Retinal pigment epithelial cell (primary cell): ENCODE measurements around the gene MARCO.

ENCODE experiments used
- DNase-seq: peaks from one replicate; pipeline ENCODE4 v3.0.0-alpha.2; 2010; ENCODE audit warnings: low read depth
- H3K4me3 ChIP-seq: 2 replicates; pipeline ENCODE4 v1.5.1; 2011; ENCODE audit warnings: mild to moderate bottlenecking, low read length, control low read depth, moderate library complexity
- TF ChIP-seq, protein P1 (sequence below): conservative IDR thresholded peaks from 2 replicates; pipeline ENCODE4 v1.5.1; 2011; ENCODE audit warnings: low read depth, low read length, control low read depth, inconsistent platforms

MARCO gene

DNA sequence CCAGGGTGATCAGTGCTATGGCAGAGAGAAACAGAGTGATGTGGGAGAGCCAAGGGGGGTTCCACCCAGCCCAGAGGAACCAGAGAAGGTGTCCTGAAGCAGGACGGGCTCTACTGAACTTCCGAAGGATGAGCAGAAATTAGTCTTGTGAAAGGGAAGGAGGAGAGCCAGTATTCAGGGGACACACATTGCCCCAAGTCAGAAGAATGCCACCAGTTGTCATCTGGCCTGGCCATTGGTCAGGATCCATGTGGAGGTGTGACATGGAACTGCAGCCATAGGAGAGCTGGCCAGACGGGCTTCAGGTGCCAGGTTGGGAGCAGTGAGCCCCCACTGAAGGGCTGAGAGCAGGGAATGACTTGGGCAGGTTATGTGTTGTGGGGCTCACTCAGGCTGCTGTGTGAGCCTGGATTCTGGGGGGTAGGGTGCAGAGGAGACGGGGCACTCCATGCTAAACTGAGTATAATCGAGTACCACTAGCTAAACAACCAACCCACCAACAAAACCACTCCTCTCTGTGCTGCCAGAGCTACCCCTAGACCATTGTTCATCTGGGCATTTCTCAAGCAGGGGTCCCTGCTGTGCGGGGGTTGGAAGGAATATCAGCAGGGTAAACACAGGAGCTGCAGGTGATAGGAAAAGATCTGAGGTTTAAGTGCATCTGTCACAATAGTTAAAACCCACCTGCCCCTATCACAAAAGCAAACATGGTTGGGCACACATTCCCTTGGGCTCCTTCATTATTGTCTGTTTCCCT lies 25.3 kb downstream of the MARCO start:
- no peak for DNase-seq
- TF ChIP-seq, protein P1, sequence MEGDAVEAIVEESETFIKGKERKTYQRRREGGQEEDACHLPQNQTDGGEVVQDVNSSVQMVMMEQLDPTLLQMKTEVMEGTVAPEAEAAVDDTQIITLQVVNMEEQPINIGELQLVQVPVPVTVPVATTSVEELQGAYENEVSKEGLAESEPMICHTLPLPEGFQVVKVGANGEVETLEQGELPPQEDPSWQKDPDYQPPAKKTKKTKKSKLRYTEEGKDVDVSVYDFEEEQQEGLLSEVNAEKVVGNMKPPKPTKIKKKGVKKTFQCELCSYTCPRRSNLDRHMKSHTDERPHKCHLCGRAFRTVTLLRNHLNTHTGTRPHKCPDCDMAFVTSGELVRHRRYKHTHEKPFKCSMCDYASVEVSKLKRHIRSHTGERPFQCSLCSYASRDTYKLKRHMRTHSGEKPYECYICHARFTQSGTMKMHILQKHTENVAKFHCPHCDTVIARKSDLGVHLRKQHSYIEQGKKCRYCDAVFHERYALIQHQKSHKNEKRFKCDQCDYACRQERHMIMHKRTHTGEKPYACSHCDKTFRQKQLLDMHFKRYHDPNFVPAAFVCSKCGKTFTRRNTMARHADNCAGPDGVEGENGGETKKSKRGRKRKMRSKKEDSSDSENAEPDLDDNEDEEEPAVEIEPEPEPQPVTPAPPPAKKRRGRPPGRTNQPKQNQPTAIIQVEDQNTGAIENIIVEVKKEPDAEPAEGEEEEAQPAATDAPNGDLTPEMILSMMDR = no peak
- no peak overlapping the region for H3K4me3 ChIP-seq

DNA sequence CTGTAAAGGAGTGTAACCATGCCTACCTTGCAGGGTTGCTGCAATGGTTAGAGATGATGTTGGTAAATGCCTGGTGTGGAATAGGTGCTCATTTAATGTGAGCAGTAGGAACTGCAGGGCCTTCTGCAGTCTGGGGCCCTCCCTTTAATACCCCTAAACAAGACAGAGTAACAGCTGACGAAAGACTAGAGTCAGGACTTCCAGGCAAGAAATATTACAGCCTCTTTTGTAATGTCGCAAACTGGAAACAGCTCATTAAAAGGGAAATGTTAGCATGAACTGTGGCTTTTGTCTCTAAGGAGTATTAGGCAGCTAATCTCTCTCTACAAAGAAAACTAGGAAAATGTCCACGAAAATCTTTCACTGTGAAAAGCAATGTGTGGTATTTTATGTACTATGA lies 26.0 kb downstream of the MARCO start:
- TF ChIP-seq, protein P1 = no peak
- no peak overlapping the region for H3K4me3 ChIP-seq
- no peak for DNase-seq

DNA sequence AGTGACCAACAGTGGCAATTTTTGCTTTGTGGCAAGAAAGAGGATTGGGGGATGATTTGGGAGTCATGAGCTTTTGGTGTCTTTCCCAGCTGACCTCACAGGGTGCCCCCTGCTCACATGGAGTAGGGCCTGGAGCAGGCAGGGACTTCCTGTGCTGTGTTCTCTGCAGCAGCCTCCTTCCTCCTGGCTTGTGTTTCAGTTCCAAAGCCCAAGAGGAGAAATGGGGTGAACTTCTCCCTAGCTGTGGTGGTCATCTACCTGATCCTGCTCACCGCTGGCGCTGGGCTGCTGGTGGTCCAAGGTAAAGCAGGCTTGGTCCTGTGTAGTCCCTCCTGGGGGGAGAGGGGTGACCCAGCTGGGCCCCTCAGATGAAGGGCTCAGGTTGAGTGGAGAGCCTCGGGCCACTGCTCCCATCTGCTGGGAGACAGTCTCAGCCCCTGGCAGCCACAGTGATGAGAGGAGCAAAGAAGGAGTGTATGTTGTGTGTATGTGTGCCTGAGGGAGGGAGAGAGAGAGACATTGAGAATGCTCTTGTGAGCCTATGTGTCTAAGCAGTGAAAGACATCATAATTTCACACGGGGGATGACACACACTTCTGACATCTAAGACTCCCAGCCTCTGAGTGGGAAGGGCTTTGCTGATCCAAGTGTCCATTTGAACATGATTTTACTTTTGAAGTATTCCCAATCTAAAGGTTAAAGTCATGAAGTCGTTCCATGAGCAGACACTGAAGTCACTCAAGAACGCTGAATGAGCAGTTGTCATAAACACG lies 27.2 kb downstream of the MARCO start:
- no peak overlapping the region for H3K4me3 ChIP-seq
- TF ChIP-seq, protein P1 = no peak
- no peak for DNase-seq

DNA sequence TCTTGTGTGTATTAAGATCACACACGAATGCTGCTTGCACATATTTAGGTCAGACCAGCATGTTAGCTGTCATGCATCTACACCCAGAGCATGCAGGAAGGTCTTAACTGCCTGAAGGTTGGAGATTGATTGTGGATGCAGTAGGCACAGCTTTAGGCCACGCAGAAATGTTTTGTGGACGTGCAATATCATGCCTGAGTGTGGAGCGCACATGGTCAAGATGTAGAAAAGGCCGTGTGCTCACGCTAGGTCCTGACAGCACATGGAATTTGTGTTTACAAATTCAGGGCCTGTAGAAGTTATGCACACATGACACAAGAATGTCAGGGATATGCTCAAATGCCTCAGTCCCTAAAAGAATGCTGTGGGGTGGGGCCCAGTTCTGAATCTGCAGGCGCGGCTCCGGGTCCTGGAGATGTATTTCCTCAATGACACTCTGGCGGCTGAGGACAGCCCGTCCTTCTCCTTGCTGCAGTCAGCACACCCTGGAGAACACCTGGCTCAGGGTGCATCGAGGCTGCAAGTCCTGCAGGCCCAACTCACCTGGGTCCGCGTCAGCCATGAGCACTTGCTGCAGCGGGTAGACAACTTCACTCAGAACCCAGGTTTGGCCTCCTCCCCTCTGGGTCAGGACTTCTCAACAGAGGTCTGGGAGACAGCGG lies 27.9 kb downstream of the MARCO start:
- no peak for DNase-seq
- TF ChIP-seq, protein P1 = no peak

DNA sequence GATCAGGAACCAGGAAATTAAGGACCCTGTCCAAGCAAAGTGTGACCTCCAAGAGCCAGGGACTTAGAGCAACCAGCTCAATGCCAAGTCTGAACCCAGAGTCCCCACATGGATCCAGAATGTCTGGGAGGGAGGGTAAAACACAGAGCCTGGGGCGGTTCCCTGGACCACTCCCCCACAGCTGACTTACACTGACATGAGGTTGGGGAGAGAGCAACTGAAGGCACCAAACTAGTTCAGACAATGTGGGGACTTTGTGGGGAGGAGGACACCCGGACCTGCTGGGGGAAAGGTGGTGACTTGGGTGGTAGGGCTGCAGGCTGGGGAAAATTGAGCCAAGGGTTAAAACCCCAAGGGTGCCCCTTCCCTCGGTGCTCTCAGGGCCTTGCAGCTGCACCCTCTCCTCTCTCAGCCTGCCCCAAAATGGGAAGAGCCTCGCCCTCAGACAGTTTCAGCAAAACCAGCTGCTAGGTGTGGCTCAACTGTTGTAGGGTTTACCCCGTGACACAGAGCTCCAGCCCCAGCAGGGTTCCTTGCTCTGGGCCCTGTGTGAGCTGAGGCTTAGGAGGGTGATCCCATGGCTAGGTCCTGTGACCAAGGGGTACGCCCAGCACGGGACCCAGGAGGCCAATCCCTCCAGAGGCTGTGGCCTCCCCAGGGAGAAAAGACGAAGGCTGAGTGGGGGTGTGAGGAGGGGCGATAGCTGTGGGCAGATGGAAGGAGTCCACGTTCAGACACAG lies 28.6 kb downstream of the MARCO start:
- no peak overlapping the region for H3K4me3 ChIP-seq
- DNase-seq = no peak
- TF ChIP-seq, protein P1 = no peak

More for the DNA sequence above, 27.9 kb downstream of the MARCO start:
- no peak overlapping the region for H3K4me3 ChIP-seq

DNA sequence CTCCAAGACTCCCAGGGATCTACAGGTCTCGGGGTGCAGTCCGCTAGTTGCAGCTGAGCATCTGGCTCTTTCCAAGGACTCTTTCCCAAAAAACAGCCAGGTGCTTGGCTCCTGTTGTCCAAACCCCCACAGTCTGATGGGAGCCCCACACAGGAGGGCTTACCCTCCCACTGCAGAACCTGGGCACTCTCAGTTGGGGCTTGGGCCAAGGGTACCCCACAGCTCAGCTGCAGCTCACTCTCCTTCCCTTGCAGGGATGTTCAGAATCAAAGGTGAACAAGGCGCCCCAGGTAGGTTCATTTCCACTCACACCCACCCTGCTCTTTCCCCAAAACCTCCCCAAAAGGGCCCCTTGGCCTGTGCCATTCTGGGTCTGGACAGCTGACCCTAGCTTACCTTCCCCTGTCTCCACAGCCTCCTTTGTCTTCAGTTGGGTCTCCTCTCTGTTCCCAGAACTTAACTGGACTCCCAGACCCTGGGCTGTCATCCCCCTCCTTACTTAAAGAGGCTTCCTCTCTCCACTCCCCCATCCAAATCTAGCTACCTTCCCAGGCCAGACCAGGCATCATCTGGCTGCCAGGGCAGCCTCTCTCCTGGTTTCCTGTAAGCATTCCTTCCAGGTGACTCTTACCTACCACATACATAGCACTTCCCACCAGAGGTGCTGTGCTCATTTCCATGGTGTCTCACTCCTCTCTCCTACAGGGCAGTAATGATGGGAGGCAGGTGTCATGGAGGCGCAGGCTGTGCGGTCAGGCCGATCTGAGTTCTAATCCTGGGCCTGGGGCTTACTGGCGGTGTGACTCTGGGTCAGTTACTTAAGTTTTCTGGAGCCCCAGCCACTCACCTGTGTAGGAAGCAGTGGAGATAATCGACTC lies 29.5 kb downstream of the MARCO start:
- DNase-seq = no peak
- no peak overlapping the region for H3K4me3 ChIP-seq
- TF ChIP-seq, protein P1 = no peak
